Chondrocyte (in vitro differentiated cells): ENCODE data around the gene GINS1. TPM values are rescaled to one million over a fixed set of nuclear protein-coding genes. Genes with fewer than 3 reads are reported as not detected.
"Not testable (repeated sequence)": the region's sequence is repeated elsewhere in the genome, so short reads cannot be mapped to it uniquely, and the experiment has no call there.

Experiments used
- DNase-seq: peaks from one replicate; pipeline ENCODE4 v3.0.0; 2021; ENCODE audit warnings: mixed read lengths, low spot score
- H3K27ac Mint-ChIP-seq: one replicate; pipeline ENCODE4 v1.8.0; 2021; ENCODE audit warnings: mild to moderate bottlenecking, moderate library complexity, mixed read lengths; ENCODE audit not compliant: unreplicated experiment
- H3K27me3 Mint-ChIP-seq: 2 replicates; pipeline ENCODE4 v1.8.0; 2021; ENCODE audit warnings: low read depth, mixed read lengths
- H3K36me3 Mint-ChIP-seq: 2 replicates; pipeline ENCODE4 v1.8.0; 2021; ENCODE audit warnings: low read depth, mixed read lengths
- H3K4me1 Mint-ChIP-seq: 2 replicates; pipeline ENCODE4 v1.8.0; 2021; ENCODE audit warnings: low read depth, mild to moderate bottlenecking, mixed read lengths
- H3K4me3 Mint-ChIP-seq: one replicate; pipeline ENCODE4 v1.8.0; 2021; ENCODE audit warnings: mild to moderate bottlenecking, moderate library complexity, mixed read lengths; ENCODE audit not compliant: unreplicated experiment
- H3K9me3 Mint-ChIP-seq: 2 replicates; pipeline ENCODE4 v1.8.0; 2021; ENCODE audit warnings: low read depth, mixed read lengths
- CTCF ChIP-seq: fragments of 200-600 bp; sonication (generic); IDR thresholded peaks from 2 replicates; pipeline ENCODE4 v1.5.0; 2021; ENCODE audit warnings: antibody characterized with exemption, mild to moderate bottlenecking, moderate library complexity
- total RNA-seq: library from RNA; stranded (reverse); gene quantifications from 3 replicates; pipeline ENCODE4 v1.2.1, GENCODE V29; 2021

GINS1 gene
- total RNA-seq, 1 donor from 2014 or later, result 3.5 TPM

- H3K9me3 Mint-ChIP-seq, result no peaks in the 10 kb centered on the region
- H3K4me1 Mint-ChIP-seq, result no peaks in the 10 kb centered on the region
- no peak overlapping the region for H3K27ac Mint-ChIP-seq
- TF ChIP-seq CTCF, result peak; percentile 72
- H3K36me3 Mint-ChIP-seq, result peaks cover 28% of the 10 kb centered on the region
- H3K27me3 Mint-ChIP-seq, result no peaks in the 10 kb centered on the region
- no peak overlapping the region for H3K4me3 Mint-ChIP-seq
- peak; percentile 51 for DNase-seq
Observed at GRCh38 chr20:25470045-25470444, 62.6 kb downstream of the GINS1 start.

GRCh38 chr20:25471020-25471419 is 63.5 kb downstream of the GINS1 start:
- H3K9me3 Mint-ChIP-seq, result no peaks in the 10 kb centered on the region
- H3K4me3 Mint-ChIP-seq, result no peak overlapping the region
- peaks cover 25% of the 10 kb centered on the region for H3K36me3 Mint-ChIP-seq
- no peak for TF ChIP-seq CTCF
- no peaks in the 10 kb centered on the region for H3K27me3 Mint-ChIP-seq
- no peaks in the 10 kb centered on the region for H3K4me1 Mint-ChIP-seq
- DNase-seq, result peak; percentile 55
- no peak overlapping the region for H3K27ac Mint-ChIP-seq

GRCh38 chr20:25473297-25473696 is 65.8 kb downstream of the GINS1 start:
- DNase-seq, result peak; percentile 10
- peaks cover 19% of the 10 kb centered on the region for H3K36me3 Mint-ChIP-seq
- not testable (repeated sequence) for H3K27me3 Mint-ChIP-seq, H3K27ac Mint-ChIP-seq, H3K4me3 Mint-ChIP-seq, H3K4me1 Mint-ChIP-seq, H3K9me3 Mint-ChIP-seq

- H3K27me3 Mint-ChIP-seq, result no peaks in the 10 kb centered on the region
- H3K9me3 Mint-ChIP-seq, result no peaks in the 10 kb centered on the region
- no peaks in the 10 kb centered on the region for H3K4me1 Mint-ChIP-seq
- H3K36me3 Mint-ChIP-seq, result peaks cover 23% of the 10 kb centered on the region
- no peak overlapping the region for H3K4me3 Mint-ChIP-seq
- peak; percentile 87 for DNase-seq
- H3K27ac Mint-ChIP-seq, result no peak overlapping the region
- TF ChIP-seq CTCF, result no peak
Observed at GRCh38 chr20:25476106-25477013, 68.9 kb downstream of the GINS1 start.

- DNase-seq, result no peak
- Mint-ChIP-seq H3K36me3 (peaks cover 24% of the 10 kb centered on the region), H3K9me3 (no peaks in the 10 kb centered on the region), H3K27ac (no peak overlapping the region), H3K4me3 (no peak overlapping the region), H3K27me3 (no peaks in the 10 kb centered on the region), H3K4me1 (no peaks in the 10 kb centered on the region)
- TF ChIP-seq CTCF, result no peak
Observed at GRCh38 chr20:25477014-25477882, 69.8 kb downstream of the GINS1 start.
